ENCODE results near the gene APCDD1L. TPM values are rescaled to one million over a fixed set of nuclear protein-coding genes. Genes with fewer than 3 reads are reported as not detected.
"Not testable (repeated sequence)": the region's sequence is repeated elsewhere in the genome, so short reads cannot be mapped to it uniquely, and the experiment has no call there.

The APCDD1L gene
- total RNA-seq, 1 donor from 2014 or later, result 0.25 TPM

DNA sequence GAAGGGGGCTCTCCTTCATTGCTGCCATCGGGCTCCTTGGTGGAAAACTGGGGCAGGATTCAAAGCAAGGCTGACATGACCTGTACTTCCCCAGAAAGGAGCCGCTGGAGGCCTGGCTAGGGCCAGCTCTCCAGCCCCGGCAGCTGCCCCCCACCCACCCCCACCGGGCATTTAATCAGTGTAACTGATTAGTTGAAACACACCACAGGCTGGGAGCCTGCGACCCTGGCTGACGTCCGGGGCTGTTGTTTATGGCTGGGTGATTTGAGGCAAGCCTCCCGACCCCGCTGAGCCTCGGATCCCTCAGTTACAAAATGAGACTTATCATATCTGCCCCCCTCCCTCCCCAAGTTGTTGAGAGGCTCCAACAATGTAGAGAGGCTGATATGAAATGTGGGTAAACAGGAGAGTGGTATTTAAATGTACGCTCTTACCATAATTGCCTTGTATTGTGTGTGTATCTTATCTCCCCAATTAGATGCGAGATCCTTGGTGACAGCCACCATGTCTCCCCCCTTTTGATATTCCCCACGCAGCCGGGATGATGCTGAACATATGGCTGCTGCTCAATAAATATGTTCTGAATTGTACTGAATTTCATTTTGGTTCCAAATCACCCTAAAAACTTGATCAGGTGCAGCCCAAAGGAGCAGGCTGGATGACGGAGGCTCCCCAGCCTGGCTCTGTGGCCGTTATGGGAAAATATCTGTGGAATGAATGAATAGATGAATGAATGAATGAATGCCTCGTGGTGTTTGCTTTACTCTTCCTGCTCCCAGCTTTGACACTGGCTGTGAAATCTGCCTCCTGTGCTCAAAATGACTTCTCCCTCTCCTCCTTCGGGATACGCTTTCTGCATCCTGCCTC, 31.8 kb upstream of the APCDD1L start:
- no peak for DNase-seq
- ATAC-seq, result no peak
- intact Hi-C loops (cut with micrococcal nuclease), result no loop called here

GRCh38 chr20:58546416-58546711, 31.2 kb upstream of the APCDD1L start:
- intact Hi-C loops (cut with micrococcal nuclease), result no loop called here
- ATAC-seq, result no peak
- no peak for DNase-seq

DNA sequence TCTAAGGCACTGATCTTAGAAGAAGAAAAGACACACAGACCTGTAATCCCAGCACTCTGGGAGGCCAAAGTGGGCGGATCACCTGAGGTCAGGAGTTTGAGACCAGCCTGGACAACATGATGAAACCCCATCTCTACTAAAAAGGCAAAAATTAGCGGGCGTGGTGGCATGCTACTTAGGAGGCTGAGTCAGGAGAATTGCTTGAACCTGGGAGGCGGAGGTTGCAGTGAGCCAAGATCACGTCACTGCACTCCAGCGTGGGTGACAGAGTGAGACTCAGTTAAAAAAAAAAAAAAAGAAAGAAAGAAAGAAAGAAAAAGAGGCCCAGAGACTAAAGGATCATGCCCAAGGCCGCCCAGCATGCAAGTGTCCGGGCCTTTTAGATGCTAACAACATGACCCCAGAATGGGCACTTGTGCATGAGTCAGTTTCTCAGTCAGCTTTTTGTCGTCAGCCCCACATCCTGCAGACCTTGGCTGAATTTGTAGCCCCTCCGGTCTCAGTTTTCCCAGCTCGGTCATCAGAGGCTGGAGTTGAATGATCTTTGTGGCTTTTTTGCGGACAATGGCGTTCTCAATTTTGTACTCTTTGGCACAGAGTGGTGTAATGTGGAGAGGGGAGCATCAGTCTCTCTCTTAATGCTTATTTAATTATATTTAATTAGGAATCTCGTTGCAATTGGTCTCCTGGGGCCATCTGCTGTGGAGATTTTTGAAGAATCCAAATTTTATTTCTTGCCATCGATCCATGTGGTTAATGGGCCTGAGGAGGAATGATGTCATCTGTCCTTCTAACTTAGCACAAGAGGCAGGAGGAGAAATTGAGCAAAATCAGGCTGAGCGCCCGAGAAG, 30.6 kb upstream of the APCDD1L start:
- intact Hi-C loops (cut with micrococcal nuclease), result no loop called here
- no peak for ATAC-seq

GRCh38 chr20:58544891-58545290, 29.7 kb upstream of the APCDD1L start:
- ATAC-seq, result no peak
- intact Hi-C loops (cut with micrococcal nuclease), result no loop called here

More for the DNA sequence above, 30.6 kb upstream of the APCDD1L start:
- DNase-seq, result no peak

GRCh38 chr20:58544286-58544685, 29.1 kb upstream of the APCDD1L start:
- DNase-seq, result no peak
- ATAC-seq, result no peak
- intact Hi-C loops (cut with micrococcal nuclease), result no loop called here

More at GRCh38 chr20:58544891-58545290, 29.7 kb upstream of the APCDD1L start:
- DNase-seq, result no peak

DNA sequence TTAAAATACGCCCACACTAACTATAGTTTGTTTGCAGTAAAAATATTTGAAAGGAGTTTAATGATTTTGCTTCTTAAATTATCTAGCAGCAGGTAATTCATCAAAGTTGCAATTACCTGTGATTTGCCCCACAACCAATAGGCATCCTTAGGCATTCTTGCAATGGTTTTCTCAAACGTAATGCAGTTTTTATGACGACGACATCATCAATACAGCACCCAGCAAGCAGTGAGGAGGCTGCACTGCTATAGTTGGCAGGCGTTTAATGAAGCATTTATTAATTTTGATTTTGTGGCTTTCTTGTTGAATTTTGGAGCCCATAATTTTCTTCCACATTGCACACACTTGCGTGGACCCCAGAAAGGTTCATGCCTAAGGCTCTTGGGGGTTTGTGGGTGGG, 28.1 kb upstream of the APCDD1L start:
- ATAC-seq, result no peak
- intact Hi-C loops (cut with micrococcal nuclease), result no loop called here
- no peak for DNase-seq

DNA sequence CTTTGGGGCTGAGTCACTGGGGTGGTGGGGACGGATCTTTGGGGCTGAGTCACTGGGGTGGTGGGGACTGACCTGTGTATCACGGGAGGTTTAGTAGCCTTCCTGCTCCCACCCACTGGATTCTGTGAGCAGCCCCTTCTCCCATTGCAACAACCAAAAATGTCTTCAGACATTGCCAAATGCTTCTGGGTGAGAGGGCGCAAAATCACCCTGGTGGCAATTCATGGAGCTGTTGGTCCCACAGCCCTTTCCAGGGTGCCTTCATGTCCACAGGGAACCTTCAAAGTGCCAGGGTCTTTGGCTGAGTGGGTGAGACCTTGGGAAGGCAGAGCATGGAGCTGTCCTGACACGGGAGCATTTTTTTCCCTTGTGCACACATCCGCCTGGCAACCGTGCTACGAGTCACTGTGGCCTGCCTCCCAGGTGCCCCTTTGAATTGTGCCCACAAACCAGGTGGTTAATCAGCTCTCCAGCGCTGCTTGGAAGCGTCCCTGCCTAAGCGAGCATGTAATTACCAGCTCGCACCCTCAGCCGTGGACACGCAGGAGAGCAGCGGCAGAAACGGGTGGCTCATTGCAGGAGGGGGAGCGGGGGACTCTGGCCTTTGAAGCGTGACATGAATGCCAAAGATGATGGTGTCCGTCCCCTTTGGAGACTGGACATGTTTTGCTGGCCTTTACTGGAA, 27.4 kb upstream of the APCDD1L start:
- ATAC-seq (no peak), DNase-seq (no peak)
- intact Hi-C loops (cut with micrococcal nuclease), result no loop called here

- intact Hi-C loops (cut with micrococcal nuclease); DNase-seq; ATAC-seq: not testable (repeated sequence)
These were observed 26.8 kb upstream of the APCDD1L start for GRCh38 chr20:58542034-58542410.

DNA sequence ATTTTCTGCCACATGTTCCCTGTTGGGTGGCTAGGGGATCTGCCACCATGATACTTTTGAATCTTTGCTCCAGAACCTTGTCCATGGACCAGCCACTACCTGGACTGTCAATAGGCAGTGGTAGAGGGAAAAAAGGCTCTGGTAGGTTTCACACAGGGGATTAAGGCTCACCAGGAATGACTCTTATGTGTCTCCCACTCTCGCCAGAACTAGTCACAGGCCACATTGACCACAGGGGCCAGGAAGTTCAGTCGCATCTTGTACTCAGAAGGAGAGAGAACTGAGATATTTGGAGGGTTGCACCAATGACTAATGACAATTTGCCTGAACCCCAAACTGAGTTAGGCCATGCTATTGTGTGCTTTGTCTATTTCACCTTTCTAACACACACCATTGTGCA, 23.6 kb upstream of the APCDD1L start:
- ATAC-seq, result no peak
- no peak for DNase-seq
- intact Hi-C loops (cut with micrococcal nuclease), result no loop called here

DNA sequence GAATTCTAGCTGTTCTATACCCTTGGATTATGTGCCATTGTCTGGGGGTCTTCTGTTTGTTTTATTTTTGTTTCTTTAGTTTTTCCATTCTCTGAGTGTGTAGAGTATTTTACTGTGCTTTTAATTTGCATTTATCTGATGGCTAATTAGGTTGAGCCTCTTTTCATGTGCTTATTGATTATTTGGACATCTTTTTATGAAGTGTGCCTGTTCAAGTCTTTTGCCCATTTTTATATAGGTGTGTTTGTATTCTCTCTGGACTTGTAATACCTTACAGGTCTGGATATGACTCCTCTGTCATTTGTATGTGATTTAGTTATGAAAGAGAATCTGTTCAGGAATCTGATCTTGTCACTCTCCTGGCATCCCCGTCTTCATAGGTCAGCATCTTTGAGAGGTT, 22.6 kb upstream of the APCDD1L start:
- intact Hi-C loops (cut with micrococcal nuclease), result no loop called here
- no peak for ATAC-seq
- DNase-seq, result no peak

GRCh38 chr20:58536289-58536688, 21.1 kb upstream of the APCDD1L start:
- intact Hi-C loops (cut with micrococcal nuclease), result no loop called here
- DNase-seq (no peak), ATAC-seq (no peak)

- ATAC-seq (no peak), DNase-seq (no peak)
- intact Hi-C loops (cut with micrococcal nuclease), result no loop called here
These were observed 16.5 kb upstream of the APCDD1L start for GRCh38 chr20:58531657-58532056.

DNA sequence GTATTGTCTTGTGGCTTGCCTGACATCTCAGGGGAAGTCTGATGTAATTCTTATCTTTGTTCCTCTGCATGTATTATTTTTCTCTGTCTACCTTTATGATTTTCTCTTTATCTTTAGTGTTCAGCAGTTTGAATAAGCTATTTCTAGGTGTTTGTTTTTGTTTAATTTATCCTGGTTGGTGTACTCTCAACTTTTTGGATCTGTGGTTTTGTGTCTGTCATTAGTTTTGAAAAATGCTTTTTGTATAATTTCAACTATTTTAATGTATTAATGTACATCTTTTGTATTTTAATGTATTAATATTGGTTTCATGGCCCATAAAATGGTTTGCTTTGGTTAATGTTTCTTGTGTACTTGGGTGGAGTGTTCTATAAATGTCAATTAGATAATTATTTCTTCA, 15.9 kb upstream of the APCDD1L start:
- DNase-seq (no peak), ATAC-seq (no peak)
- intact Hi-C loops (cut with micrococcal nuclease), result no loop called here

DNA sequence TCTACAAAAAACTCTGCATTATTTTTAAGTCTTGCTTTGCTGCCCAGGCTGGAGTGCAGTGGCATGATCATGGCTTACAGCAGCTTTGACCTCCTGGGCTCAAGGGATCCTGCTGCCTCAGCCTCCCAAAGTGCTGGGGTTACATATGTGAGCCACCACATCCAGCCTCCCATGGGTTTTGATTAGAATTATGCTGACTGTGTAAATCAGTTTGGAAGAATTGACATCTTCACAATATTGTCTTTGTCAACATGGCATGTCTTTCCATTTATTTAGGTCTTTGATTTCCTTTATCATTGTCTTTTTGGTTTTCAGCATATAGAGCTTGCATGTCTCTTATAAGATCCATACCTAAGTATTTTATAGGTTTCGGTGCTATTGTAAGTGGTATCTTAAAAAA, 13.2 kb upstream of the APCDD1L start:
- DNase-seq (no peak), ATAC-seq (no peak)
- intact Hi-C loops (cut with micrococcal nuclease), result no loop called here

DNA sequence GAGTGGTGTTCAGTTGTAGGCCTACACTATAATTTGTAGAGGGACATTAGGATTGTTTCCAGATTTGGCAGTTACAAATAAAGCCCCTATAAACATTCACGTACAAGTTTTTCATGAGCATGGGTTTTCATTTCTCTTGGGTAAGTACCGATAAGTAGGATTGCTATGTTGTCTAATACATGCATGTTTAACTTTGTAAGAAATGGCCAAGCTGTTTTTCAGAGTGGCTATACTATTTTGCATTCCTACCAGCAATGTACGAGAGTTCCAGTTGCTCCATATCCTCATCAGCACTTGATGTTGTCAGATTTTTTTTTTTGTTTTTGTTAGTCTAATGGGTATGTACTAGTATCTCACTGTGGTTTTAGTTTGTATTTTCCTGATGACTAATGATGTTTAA, 11.2 kb upstream of the APCDD1L start:
- no peak for DNase-seq
- intact Hi-C loops (cut with micrococcal nuclease), result no loop called here
- no peak for ATAC-seq

- intact Hi-C loops (cut with micrococcal nuclease), result no loop called here
- no peak for ATAC-seq
- DNase-seq, result no peak
These were observed 9.6 kb upstream of the APCDD1L start for GRCh38 chr20:58524814-58525213.

- ATAC-seq (no peak), DNase-seq (no peak)
- intact Hi-C loops (cut with micrococcal nuclease), result no loop called here
These were observed 8.7 kb upstream of the APCDD1L start for GRCh38 chr20:58523971-58524315.

DNA sequence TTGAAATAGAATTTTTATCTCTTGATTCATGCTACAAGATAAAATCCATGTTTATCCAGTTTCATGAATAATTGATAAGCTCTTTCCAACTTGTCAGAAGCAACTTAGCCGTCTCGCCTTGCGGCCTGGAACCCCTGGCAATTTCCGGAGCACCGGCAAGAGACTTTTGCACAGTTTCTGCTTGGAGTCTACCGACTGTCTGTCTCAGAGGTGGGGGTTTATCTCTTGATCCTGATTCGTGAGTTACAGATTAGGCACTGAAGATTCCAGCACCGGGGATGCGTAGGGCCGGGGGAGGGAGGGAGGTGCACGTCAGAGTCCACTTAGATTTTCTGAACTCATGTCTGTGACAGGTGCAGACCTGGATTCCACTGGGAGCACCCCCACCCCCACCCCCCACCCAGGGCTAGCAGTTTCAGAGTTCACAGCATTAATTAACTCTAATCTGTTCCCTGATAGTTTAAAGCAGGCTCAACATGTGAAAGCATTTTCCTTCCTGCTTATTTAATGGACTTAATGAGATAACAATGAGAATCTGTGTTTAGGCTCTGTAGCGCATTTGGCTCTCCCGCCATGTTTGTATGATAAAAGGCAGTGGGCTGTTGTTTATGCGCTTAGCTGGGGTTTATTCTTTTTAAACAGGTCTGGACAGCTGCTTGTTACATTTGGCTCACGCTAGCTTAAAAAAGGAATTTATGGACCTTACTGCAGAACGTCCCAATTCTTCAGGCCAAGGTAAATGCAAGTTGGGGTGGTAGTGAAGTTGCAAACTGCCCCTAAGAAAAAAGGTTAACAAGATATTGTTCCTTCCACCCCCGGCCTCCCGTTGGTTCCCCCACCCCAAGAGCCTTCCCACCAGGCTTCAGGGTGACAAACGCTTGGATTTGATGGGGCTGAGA, 8.1 kb upstream of the APCDD1L start:
- intact Hi-C loops (cut with micrococcal nuclease), result no loop called here
- DNase-seq, result no peak
- ATAC-seq, result no peak

DNA sequence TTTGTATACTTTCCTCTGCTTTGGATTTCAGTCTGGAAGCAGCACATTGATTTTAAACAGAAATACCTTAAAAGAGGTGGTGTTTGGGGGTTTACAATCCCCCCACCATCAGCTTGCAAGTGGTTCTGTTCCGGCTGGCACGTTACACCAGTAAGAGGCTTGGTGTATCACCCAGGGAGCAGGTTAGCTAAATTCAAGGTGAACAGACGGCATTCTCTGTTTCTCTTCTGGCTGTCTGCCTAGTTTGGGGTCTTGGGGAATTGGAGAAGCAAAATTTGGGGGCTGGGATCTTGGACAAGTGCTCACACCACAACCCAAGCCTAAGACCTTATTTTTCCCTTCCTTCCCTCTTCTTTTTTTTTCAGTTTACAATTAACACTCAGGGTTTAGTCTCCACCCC, 7.5 kb upstream of the APCDD1L start:
- intact Hi-C loops (cut with micrococcal nuclease), result no loop called here
- DNase-seq (no peak), ATAC-seq (no peak)
